HG02588 (cell line): ENCODE data around the gene GUCY2C.

Experiments used
- ATAC-seq: cut with Tn5 transposase; IDR thresholded peaks from one replicate; pipeline ENCODE4 v1.9.1; 2021; ENCODE audit warnings: mild to moderate bottlenecking, moderate library complexity; ENCODE audit not compliant: unreplicated experiment

The GUCY2C gene

GRCh38 chr12:14629832-14630710, 66.3 kb downstream of the GUCY2C start:
- ATAC-seq: peak; percentile 98

GRCh38 chr12:14628771-14629170, 67.6 kb downstream of the GUCY2C start:
- ATAC-seq: no peak

- peak; percentile 60 for ATAC-seq
Measured at GRCh38 chr12:14621826-14622225, 74.6 kb downstream of the GUCY2C start.

- ATAC-seq: no peak
Measured at GRCh38 chr12:14619741-14620501, 76.5 kb downstream of the GUCY2C start.

- no peak for ATAC-seq
Measured at GRCh38 chr12:14618983-14619382, 77.4 kb downstream of the GUCY2C start.

GRCh38 chr12:14614704-14615121, 81.7 kb downstream of the GUCY2C start:
- peak; percentile 48 for ATAC-seq

- peak; percentile 93 for ATAC-seq
Measured at GRCh38 chr12:14613718-14614117, 82.7 kb downstream of the GUCY2C start.

GRCh38 chr12:14612898-14613445, 83.4 kb downstream of the GUCY2C start:
- ATAC-seq: no peak

GRCh38 chr12:14612250-14612649, 84.1 kb downstream of the GUCY2C start:
- ATAC-seq: no peak

GRCh38 chr12:14611640-14612203, 84.7 kb downstream of the GUCY2C start:
- ATAC-seq: no peak

- ATAC-seq: no peak
Measured at GRCh38 chr12:14607568-14607967, 88.8 kb downstream of the GUCY2C start.

- ATAC-seq: no peak
Measured at GRCh38 chr12:14605401-14605989, 90.9 kb downstream of the GUCY2C start.

- ATAC-seq: no peak
Measured at GRCh38 chr12:14601692-14602478, 94.5 kb downstream of the GUCY2C start.

GRCh38 chr12:14597480-14597879, 98.9 kb downstream of the GUCY2C start:
- ATAC-seq: no peak

- ATAC-seq: no peak
Measured at GRCh38 chr12:14591719-14592118, 104.7 kb downstream of the GUCY2C start.

GRCh38 chr12:14589169-14590004, 107.0 kb downstream of the GUCY2C start:
- ATAC-seq: no peak

GRCh38 chr12:14588571-14588970, 107.8 kb downstream of the GUCY2C start:
- no peak for ATAC-seq

GRCh38 chr12:14578646-14579045, 117.8 kb downstream of the GUCY2C start:
- no peak for ATAC-seq

- ATAC-seq: peak; percentile 62
Measured at GRCh38 chr12:14577344-14577743, 119.1 kb downstream of the GUCY2C start.
